Measurements from ENCODE around the gene BOK. TPM values are rescaled to one million over a fixed set of nuclear protein-coding genes. Genes with fewer than 3 reads are reported as not detected.

BOK gene
- total RNA-seq, 4 donors from 2014 or later = 49.6 to 81.6 (median 71.4) TPM

DNA sequence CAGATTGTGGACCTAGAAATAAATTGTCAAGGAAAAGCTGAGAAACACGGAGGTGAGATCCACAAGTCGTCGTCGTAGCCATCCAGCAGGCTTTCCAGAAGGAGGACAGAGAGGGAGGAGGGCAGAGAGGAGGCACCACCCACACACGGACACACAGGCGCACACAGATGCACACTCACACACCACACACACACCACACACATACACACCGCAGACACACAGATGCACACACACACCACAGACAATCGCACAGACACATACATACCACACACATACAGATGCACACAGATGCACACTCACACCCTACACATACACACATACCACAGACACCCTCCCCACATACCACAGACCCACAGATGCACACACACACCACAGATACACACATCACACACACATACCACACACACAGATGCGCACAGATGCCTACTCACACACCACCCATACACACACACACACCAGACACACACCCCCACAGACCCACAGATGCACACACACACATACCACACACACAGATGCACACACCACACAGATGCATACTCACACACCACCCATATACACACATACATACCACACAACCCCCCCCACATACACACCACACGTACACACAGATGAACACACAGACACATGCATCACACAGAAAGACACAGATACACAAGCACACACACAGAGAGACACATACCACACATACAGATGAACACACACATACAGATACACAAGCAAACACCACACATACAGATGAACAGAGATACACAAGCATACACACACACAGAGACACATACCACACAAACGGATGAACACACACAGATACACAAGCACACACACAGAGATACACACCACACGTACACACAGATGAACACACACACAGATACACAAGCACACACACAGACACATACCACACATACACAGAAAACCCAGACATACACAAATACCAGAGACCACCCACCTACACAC, 12.7 kb upstream of the BOK start:
- Histone ChIP-seq H3K4me3 (no peak overlapping the region), H3K4me1 (peaks cover 0 to 25% (median 8%) of the 10 kb centered on the region in 4 donors), H3K27ac (no peak overlapping the region), H3K9me3 (no peaks in the 10 kb centered on the region), H3K27me3 (peaks cover 0 to 63% of the 10 kb centered on the region in 2 donors), H3K36me3 (no peaks in the 10 kb centered on the region)
- TF ChIP-seq POLR2A (IDR thresholded peaks at IDR 0.05) (no peak), EP300 (IDR thresholded peaks at IDR 0.05) (no peak)
- TF ChIP-seq, protein P1, sequence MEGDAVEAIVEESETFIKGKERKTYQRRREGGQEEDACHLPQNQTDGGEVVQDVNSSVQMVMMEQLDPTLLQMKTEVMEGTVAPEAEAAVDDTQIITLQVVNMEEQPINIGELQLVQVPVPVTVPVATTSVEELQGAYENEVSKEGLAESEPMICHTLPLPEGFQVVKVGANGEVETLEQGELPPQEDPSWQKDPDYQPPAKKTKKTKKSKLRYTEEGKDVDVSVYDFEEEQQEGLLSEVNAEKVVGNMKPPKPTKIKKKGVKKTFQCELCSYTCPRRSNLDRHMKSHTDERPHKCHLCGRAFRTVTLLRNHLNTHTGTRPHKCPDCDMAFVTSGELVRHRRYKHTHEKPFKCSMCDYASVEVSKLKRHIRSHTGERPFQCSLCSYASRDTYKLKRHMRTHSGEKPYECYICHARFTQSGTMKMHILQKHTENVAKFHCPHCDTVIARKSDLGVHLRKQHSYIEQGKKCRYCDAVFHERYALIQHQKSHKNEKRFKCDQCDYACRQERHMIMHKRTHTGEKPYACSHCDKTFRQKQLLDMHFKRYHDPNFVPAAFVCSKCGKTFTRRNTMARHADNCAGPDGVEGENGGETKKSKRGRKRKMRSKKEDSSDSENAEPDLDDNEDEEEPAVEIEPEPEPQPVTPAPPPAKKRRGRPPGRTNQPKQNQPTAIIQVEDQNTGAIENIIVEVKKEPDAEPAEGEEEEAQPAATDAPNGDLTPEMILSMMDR (IDR thresholded peaks at IDR 0.05) = no peak
- 55 to 73% methylated on average over 12 of the region's 12 CpGs for WGBS, 2 donors
- DNase-seq (ENCODE audit: low spot score in 2 of 2) = no peak

DNA sequence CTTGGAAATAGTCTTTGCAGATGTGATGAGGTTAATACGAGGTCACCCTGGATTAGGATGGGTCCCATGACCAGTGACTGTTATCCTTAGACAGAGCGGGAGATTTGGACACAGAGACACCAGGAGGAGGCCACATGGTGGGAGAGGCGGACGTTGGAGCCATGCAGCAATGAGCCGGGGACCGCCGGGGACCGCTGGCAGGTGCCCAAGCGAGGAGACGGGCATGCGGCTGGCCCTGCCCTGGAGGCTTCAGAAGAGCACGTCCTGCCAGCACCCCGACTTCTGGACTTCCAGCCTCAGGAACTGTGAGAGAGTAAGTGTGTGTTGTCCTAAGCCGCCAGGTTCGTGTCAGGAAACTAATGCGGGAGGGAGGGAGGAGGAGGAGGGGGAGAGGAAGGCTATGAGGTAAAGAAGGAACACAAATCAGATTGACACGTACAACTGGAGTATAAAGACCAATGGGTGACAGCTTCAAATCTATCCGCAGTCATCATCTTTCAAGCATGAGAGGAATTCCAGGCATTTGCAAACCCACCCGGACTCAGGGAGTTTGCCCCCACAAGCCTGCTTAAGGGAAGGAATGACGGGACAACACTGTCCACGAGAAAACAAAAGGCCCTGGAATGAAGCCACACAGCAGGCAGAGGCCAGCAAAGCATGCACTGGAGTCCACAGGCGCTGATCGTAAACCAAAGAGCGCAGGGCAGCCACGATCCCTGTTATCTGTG, 11.6 kb upstream of the BOK start:
- no peak overlapping the region for H3K4me3 ChIP-seq
- peaks cover 0 to 65% of the 10 kb centered on the region in 2 donors for H3K27me3 ChIP-seq
- peaks cover 0 to 14% (median under 1%) of the 10 kb centered on the region in 4 donors for H3K4me1 ChIP-seq
- 17 to 20% methylated on average over 25 of the region's 25 CpGs for WGBS, 2 donors
- DNase-seq (ENCODE audit: low spot score in 2 of 2) = no peak
- no peaks in the 10 kb centered on the region for H3K36me3 ChIP-seq
- H3K9me3 ChIP-seq = no peaks in the 10 kb centered on the region
- no peak overlapping the region for H3K27ac ChIP-seq
- TF ChIP-seq EP300 (IDR thresholded peaks at IDR 0.05) (no peak), POLR2A (IDR thresholded peaks at IDR 0.05) (no peak)
- TF ChIP-seq, protein P1 (IDR thresholded peaks at IDR 0.05) = no peak

DNA sequence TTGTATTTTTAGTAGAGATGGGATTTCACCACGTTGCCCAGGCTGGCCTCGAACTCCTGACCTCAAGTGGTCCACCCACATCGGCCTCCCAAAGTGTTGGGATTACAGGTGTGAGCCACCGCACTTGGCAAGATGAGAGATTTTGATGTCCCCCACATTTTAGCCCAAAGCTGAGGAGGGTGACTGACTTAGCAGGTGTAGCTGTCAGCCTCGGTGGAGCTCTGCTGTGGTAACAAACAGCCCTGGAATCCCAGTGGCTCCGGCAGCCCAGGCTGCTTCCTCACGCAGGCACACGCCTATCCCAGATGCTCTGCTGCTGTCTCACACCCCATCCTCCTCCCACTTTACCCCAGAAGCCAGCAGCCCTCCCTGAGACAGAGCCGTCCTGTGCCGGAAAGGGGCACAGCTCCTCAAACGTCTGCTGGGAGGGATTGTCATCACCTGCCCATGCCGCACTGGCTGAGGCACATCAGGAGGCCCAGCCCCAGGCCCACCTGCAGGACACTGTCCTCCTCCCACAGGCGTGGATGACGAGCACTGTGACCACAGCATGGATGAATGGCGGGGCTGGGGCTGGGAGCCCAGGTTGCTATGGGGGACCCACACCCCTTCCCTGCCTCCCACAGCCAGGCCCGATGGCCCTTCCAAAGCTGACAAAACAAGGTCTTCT, 10.6 kb upstream of the BOK start:
- no peak for TF ChIP-seq POLR2A (IDR thresholded peaks at IDR 0.05)
- TF ChIP-seq, protein P1 (IDR thresholded peaks at IDR 0.05) = no peak
- TF ChIP-seq EP300 (IDR thresholded peaks at IDR 0.05) = no peak
- 90% methylated on average over 16 of the region's 16 CpGs for WGBS, 2 donors

DNA sequence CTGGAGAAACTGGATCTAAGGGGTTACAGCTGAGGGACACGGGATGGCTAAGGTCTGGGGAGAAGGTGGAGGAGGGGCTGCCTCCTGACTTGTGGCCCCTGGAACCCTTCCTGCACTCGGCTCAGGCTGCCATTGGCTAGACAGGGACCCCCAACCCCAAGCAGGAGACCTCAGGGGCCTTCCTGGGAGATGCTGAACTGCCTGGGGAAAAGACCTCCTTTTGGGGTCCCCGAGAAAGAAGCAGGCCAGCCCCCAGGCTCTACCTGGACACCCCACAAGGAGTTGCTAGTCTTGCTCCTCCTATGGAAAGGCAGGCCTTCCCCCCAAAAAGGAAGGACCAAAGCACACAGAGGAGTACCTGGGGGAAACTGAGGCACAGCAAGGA, 10.1 kb upstream of the BOK start:
- WGBS, 2 donors = 87 to 89% methylated on average over 3 of the region's 3 CpGs
- H3K4me1 ChIP-seq = peaks cover 0 to 12% (median 0%) of the 10 kb centered on the region in 4 donors
- H3K9me3 ChIP-seq = no peaks in the 10 kb centered on the region
- peaks cover 0 to 58% of the 10 kb centered on the region in 2 donors for H3K27me3 ChIP-seq
- TF ChIP-seq POLR2A (IDR thresholded peaks at IDR 0.05) (no peak), EP300 (IDR thresholded peaks at IDR 0.05) (no peak)
- no peak overlapping the region for H3K4me3 ChIP-seq
- no peak overlapping the region for H3K27ac ChIP-seq
- no peak for DNase-seq (ENCODE audit: low spot score in 2 of 2)
- no peaks in the 10 kb centered on the region for H3K36me3 ChIP-seq

More for the DNA sequence above, 10.6 kb upstream of the BOK start:
- no peaks in the 10 kb centered on the region for H3K36me3 ChIP-seq
- H3K4me1 ChIP-seq = peaks cover 0 to 12% (median 0%) of the 10 kb centered on the region in 4 donors
- peaks cover 0 to 60% of the 10 kb centered on the region in 2 donors for H3K27me3 ChIP-seq
- no peak overlapping the region for H3K27ac ChIP-seq
- DNase-seq (ENCODE audit: low spot score in 2 of 2) = no peak
- H3K9me3 ChIP-seq = no peaks in the 10 kb centered on the region
- no peak overlapping the region for H3K4me3 ChIP-seq

Measured in tibial nerve (tissue), 4 donors.